Head of caudate nucleus (tissue), 42 donors: ENCODE measurements around the gene AKAP14.
"Not testable (repeated sequence)": the region's sequence is repeated elsewhere in the genome, so short reads cannot be mapped to it uniquely, and the experiment has no call there.

Experiments used
- DNase-seq, 42 donors: peaks; one replicate each; pipeline versions ENCODE4 v3.0.0 to v3.0.0-alpha.2; 2020 to 2021; ENCODE audit warnings: mixed read lengths in 7 of 42
- intact Hi-C: fragments of 100-400 bp; cut with DNase I; formaldehyde crosslinking; loops from one replicate; pipeline ENCODE4 v1.15.0; 2022

Gene AKAP14

DNA sequence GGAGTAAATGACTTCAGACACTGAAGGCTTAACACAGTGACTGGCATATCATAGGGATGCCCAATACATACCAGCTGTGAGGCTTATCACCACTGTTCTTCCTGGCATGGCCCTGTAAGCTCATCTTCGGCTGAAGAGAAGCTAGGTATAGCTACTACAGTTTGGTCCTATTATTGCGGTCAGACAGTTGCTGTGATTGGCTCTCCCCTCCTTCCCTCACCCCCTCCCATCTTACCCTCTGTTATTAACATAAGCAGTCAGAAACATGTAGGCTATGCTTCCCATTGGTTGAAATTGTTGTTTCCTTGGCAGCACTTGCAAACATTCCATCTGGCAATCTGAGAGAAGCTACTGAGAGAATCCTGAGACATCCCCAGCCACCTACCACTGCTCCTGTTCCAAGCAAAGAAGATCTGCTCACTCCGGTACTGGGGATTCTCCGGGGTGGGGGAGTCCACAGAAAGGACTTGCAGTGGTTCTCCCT is at the start of gene AKAP14:
TSS of gene AKAP14 (plus strand) at position 51 of the 484 bp plus-strand sequence. CDS start 7,331 bp downstream, outside the sequence.
- DNase-seq = no peak
- intact Hi-C loops = no loop called here

DNA sequence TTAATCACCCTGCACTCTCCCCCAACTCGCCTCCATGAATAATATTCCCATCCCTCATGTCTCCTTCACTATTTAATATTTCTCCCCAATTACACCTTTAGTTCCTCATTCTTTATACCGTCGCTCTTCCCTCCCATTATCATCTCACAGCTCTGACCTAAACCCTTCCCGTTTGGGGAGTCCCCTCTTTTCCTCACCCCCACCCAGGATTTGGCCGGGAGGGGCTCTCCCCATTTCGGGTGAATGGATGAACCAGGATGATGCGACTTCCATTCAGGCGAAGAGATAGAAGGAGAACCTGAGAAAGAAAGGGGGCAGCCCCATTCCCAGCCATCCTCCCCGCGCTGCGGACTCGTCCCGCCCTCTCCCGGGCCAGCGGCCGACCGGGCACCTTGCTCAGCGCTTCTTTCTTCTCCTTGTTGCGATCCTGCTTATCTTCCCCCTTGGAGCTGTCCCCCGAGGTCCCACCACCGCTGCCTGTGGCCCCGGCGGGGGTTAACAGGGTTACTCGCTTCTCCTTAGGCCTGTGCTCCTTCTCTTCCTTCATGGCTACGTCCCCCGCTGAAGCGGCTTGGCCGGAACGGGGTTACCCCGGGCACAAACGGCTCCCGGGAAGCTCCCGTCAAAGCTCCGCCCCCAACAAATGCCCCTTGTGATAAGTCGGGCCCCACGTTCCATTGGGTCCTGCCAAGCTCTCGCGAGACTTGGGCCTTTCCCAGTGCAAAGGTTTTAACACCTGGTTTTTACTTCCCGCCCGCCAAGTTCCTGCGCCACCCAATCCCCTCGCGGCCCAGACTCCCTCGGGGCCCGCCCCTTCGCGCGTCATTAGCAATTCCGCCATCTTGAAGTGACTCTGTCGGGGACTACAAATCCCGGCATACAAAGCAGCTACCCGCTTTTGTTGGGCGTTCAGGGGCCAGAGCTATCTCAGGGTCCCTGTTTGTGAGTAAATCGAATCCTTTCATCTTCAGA is 43.0 kb upstream of the AKAP14 start, which contains the start of gene UPF3B:
TSS of gene UPF3B (minus strand) at position 582 of the 972 bp plus-strand sequence. CDS start at position 547, 35 bp downstream.
- intact Hi-C loops = no loop called here
- DNase-seq = peak; percentile 86 to 97 (median 94)

DNA sequence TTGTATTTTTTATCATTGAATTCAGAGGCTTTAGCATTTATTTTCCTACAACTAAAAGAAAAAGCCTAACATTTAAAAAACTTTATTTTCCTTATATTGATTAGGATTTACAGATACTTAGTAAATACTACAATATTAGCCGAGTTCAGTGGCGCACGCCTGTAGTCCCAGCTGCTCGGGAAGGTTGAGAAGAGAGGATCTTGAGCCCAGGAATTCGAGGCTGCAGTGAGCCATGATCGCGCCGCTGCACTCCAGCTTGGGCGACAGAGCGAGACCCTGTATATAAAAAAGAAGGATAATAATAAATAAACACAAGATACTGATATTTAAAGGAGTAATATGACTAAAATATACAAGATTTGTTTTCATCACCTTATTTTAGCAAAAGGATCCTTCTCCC is 42.2 kb upstream of the AKAP14 start:
- DNase-seq = peak in 23 of 42 donors; percentile 1 to 44 (median 18)
- intact Hi-C loops = no loop called here

DNA sequence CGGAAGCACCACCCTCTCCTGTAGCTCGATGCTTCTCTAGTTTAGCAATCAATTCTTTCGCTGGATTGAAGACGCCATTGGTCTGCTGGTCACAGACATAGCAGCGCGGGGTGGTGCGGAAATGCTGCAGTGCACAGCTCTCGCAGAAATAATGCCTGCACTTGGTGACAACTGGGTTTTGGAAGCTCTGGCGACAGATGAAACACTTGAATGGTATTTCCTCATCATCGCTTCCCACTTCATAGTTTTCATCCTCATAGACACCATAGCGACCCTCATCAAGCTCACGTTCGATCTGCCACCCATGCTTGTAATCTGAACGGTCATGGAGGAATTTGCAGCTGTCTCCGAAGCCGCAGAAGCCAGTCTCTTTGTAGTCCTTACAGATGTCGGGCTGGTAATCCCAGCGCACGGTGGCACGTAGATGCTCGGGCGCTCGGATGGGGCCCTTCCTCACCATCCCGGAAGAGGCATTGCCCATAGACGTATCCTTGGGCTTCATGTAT is 25.0 kb upstream of the AKAP14 start:
- intact Hi-C loops = no loop called here

DNA sequence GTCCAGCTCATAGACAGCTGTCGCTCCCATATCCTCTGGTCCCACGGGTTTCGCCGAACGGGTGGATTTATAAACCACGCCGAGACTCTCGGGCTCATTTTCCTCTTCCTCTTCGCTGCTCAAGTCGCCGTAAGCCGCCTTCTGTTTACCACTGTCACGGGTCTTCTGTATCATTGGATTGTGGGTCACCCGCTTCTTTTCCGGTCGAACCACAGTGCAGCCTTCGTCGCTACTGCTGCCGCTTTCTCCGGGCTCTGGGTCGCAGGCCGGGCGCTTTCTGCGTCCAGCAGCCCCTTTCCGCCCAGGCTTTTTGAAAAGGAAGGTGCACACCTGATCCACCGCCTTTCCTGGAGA is 24.5 kb upstream of the AKAP14 start:
- peak in 6 of 42 donors; percentile 4 to 32 (median 23) for DNase-seq
- intact Hi-C loops = no loop called here

More for the DNA sequence above, 25.0 kb upstream of the AKAP14 start:
- DNase-seq = peak in 30 of 42 donors; percentile 6 to 49 (median 20)

DNA sequence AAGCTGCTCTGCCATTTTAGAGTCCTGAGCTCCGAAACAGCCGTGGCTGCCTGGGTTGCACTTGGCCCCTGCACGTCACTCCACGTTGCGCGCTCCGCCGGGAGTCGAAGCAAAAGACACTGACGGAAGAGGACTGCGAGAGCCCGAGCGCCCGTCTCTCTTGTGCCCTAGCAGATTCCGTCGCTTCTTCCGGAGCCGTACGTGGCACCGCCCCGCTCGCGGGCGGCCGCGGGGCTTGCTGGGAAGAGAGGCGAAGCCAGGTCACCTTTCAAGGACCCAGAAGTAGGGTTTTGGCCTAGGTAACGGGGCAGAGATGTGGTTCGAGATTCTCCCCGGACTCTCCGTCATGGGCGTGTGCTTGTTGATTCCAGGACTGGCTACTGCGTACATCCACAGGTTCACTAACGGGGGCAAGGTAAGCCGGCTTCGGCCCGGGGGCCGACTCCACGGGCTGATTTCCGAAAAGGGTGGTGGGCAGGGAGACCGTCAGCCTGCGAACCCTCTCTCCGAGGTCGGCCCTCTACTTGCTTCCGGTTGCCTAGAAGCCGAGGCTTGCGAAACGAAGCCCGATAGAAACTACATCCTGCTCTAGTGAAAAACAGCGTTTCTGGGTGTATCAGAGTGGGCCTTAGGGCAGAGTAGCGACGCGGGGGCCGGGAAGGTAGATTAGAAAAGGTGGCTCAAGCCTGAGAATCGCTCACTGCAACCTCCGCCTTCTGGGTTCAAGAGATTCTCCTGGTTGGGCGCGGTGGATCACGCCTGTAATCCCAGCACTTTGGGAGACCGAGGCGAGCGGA is 23.9 kb upstream of the AKAP14 start, which contains the start of the genes NDUFA1 and RNF113A:
TSS of gene NDUFA1 (plus strand) at position 234 of the 797 bp plus-strand sequence. CDS start at position 314, 80 bp downstream.
TSS of gene RNF113A (minus strand) at position 135 of the 797 bp plus-strand sequence. CDS start at position 15, 120 bp downstream.
- intact Hi-C loops = no loop called here
- DNase-seq = peak; percentile 68 to 92 (median 84)

DNA sequence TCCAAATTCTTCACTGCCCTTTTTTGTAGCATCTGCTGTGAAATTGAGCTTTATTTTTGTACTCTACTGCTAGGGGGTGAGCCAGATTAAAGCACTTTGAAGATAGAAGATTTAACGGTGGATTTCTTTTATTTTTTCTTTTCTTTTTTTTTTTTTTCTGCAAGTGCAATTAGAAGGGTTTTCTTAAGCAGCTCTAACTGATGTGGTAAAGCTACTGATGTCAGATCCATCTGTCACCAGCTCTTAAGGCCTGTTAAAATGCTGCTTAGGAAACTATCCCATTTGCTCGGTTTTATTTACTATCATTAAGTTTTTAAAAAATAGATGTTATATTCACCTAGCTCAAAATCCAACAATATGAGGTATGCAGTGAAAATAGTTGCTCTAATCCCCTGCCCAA is 17.0 kb upstream of the AKAP14 start:
- DNase-seq = no peak
- intact Hi-C loops = no loop called here

DNA sequence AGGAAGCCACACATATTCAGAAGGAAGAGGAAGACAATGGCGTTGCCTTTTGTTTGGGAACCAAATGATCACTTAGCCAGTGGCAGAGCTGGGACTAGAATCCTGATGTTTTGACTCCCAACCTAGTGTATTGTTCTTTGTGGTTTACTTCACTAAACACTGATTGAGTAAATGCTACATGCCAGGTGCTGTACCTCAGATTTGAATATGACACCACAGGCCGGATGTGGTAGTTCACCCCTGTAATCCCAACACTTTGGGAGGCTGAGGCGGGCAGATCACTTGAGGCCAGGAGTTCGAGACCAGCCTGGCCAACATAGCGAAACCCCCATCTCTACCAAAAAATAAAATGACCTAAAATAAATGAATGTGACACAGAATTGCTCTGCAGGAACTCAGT is 15.6 kb upstream of the AKAP14 start:
- intact Hi-C loops = no loop called here
- DNase-seq = no peak

DNA sequence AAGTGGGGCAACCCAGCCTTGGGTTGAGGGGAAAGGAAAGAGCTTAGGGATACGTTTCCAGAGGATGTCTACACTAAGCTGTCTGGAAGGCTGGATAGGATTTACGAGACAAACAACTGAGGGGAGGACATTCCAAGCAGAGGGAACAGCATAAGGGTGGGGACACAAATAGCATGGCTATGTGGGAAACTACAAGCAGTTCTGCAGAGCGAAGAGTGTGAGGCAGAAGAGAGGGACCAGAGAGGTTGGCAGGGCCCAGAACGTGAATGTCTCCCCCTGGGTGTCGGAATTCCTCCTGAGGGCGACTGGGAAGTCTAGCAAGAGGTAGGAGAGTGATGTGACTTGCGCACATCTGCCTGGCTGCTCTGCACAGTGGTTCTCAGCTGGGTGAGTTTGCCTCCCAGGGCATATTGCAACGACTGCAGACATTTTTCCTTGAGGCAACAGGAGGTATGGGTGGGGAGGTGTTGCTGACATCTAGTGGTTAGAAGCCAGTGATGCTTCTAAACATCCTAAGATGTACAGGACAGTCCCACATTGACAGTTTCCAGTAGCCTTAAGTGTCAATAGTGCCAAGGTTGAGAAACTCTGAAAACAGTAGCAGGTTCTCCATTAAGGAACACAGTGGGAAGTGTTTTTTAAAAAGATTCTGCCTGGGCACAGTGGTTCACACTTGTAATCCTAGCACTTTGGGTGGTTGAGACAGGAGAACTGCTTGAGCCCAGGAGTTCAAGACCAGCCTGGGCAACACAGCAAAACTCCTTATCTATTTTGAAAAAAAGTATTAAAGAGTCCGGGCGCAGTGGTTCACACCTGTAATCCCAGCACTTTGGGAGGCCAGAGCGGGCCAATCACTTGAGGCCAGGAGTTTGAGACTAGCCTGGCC is 14.9 kb upstream of the AKAP14 start:
- intact Hi-C loops = no loop called here
- peak in 19 of 42 donors; percentile 8 to 55 (median 24) for DNase-seq

DNA sequence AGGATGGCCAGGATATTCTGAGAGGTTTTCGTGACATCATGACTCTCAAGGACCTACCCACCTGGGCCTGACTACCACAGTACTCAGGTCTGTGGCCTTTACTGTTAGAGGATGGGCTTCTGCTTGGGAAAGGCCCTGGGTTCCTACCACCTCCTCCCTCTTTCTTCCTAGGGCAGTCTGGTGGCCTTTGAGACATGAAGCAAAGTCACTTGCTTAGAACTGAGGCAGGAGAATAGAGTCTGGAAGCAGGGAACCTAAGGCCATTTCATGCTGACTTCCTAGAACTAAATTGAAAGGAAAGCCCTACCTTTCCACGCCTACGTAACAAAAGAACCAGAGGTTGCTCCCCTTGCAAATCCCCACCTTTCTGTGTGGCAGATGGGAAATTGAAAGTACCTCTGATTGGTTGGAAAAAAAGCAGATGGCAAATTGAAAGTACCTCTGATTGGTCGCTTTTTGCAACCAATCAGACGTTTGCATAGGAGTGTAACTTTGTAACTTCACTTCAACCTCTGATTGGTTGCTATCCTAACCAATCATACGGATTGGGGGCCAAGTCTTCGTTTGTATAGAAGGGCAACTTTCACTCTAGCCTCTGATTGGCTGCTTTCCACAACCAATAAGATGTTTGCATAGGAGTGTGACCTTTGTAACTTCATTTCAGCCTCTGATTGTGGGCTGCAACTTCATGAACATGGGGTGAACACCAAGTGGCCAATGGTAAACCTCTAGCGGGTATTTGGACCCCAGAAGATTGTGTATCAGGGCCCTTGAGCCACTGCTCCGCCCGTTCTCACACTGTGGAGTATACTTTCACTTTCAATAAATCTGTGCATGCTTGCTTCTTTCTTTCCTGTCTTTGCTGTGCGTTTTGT is 9.9 kb upstream of the AKAP14 start:
- intact Hi-C loops = no loop called here
- DNase-seq = peak in 5 of 42 donors; percentile 1 to 35 (median 21)

DNA sequence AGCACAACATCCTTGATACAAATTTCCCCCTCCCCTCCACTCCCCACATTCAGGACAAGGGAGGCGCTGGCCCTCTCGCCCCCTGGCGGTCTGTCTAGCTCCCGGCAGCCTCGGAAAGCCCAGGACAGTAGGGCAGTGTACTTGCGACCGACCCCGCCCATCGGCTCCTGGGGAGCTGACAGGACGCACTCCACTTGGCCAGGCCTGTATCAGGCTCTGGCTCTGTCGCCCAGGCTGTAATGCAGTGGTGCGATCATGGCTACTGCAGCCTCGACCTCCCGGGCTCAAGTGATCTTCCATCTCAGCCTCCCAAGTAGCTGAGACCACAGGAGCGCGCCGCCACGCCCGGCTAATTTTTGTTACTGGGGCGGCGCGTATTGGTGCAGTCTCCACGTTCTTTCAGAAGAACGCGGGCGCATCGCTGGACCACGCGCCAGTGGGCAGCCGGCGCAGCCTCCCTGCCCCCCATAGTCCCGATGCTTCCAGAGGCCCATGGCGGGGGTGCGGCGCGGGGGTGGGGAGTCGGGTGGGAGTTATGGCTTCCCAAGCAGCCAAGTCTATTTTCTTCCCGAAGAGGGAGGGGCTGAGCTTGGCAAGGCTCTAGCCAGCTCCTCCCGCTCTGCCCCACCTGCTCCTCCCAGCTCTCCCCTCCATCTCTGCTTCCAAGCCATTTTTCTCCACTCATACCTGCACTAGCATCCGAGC is 7.8 kb upstream of the AKAP14 start:
- peak in 41 of 42 donors; percentile 3 to 69 (median 35) for DNase-seq
- intact Hi-C loops = no loop called here

DNA sequence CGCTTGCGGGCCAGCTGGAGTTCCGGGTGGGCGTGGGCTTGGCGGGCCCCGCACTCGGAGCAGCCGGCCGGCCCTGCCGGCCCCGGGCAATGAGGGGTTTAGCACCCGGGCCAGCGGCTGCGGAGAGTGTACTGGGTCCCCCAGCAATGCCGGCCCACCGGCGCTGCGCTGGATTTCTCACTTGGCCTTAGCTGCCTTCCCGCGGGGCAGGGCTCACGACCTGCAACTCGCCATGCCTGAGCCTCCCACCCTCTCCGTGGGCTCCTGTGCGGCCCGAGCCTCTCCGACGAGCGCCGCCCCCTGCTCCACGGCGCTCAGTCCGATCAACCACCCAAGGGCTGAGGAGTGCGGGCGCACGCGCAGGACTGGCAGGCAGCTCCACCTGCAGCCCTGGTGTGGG is 5.1 kb upstream of the AKAP14 start:
- intact Hi-C loops, DNase-seq: not testable (repeated sequence)

DNA sequence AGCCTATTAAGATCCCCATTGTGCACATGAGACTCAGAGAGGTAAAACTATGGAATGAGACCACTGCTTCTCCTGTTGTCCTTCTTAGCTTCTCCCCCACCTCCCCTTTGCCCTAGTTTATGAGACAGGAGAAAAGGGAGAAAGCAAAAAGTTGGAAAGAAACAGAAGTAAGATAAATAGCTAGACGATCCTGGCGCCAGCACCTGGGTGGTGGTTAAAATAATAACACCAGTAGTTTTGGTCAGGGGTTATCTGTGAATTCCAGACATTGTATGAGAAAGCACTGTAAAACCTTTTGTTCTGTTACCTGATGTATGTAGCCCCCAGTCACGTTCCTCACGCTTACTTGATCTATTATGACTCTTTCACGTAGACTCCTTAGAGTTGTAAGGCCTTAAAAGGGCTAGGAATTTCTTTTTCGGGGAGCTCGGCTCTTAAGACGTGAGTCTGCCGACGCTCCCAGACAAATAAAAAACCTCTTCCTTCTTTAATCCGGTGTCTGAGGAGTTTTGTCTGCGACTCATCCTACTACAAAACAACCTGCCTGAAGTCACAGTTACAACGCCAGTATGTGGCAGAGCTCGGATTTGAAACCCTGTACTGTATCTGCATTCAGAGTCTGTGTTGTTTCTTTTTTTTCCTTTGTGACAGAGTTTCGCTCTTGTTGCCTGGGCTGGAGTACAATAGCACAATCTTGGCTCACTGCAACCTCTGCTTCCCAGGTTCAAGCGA is 3.6 kb upstream of the AKAP14 start:
- intact Hi-C loops = not testable (repeated sequence)

DNA sequence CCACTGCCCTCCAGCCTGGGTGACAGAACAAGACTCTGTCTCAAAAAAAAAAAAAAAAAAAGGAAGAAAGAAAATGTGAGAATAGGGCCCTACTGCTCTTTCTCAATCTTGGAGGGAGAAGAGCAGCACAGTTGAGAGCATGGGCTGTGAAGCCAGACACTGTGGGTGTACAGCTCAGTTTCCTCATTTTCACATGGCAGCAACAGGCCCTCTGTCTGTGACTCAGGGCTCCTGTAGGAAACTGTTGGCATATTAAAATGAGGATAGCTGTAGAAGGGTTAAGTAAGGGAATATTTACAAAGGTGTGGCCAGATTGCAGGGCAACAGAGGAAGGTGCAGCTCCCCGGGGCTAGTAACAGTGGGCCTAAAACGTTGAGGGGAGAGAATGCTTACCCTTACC is 3.4 kb downstream of the AKAP14 start:
- intact Hi-C loops = no loop called here
- peak in 5 of 42 donors; percentile 4 to 41 (median 16) for DNase-seq

More for the DNA sequence above, 3.6 kb upstream of the AKAP14 start:
- DNase-seq = not testable (repeated sequence)

DNA sequence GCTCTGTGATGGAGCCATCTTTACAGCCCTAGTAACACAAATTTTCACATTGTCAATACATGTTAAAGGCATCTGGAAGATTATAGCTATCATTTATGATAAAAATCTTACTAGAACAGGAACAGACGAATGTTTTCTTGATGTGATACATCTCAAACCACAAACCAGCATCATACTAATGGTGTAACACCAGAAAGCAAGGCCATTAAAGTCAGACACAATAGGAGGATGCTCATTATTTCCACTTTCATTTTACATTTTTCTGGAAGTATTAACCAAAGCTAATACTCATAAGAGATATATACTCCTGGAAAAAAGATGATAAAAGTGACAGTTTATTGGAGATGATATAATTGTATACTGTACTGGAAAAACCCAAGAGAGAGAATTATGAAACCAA is 5.3 kb downstream of the AKAP14 start:
- no peak for DNase-seq
- intact Hi-C loops = no loop called here

DNA sequence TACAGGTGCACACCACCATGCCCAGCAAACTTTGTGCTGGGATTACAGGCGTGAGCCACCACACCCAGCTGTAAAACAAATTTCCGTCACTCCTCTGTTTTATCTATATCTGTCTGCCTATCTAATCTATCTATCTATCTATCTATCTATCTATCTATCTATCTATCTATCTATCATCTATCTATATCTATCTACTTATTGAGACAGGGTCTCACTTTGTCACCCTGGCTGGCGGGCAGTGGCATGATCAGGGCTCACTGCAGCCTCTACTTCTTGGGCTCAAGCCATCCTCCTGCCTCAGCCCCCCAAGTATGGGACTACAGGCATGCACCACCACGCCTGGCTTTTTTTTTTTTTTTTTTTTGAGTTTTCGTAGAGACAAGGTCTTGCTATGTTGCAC is 20.6 kb downstream of the AKAP14 start:
- DNase-seq = no peak
- intact Hi-C loops = no loop called here
